ENCODE measurements around the gene GCN1.

The GCN1 gene

GRCh38 chr12:120139958-120140357, 54.6 kb downstream of the GCN1 start:
- DNase-seq (ENCODE audit: low spot score): no peak

- no peak for DNase-seq (ENCODE audit: low spot score)
Measured at GRCh38 chr12:120138366-120138765, 56.1 kb downstream of the GCN1 start.

- no peak for DNase-seq (ENCODE audit: low spot score)
Measured at GRCh38 chr12:120137833-120138232, 56.7 kb downstream of the GCN1 start.

GRCh38 chr12:120136093-120136770, 58.3 kb downstream of the GCN1 start:
- DNase-seq (ENCODE audit: low spot score): no peak

GRCh38 chr12:120134307-120134980, 60.1 kb downstream of the GCN1 start:
- no peak for DNase-seq (ENCODE audit: low spot score)

GRCh38 chr12:120132863-120133385, 61.6 kb downstream of the GCN1 start:
- peak; percentile 75 for DNase-seq (ENCODE audit: low spot score)

GRCh38 chr12:120132054-120132836, 62.3 kb downstream of the GCN1 start:
- DNase-seq (ENCODE audit: low spot score): no peak

- no peak for DNase-seq (ENCODE audit: low spot score)
Measured at GRCh38 chr12:120131116-120131515, 63.4 kb downstream of the GCN1 start.

- DNase-seq (ENCODE audit: low spot score): no peak
Measured at GRCh38 chr12:120130011-120130410, 64.5 kb downstream of the GCN1 start.

- no peak for DNase-seq (ENCODE audit: low spot score)
Measured at GRCh38 chr12:120126635-120127005, 67.9 kb downstream of the GCN1 start.

- no peak for DNase-seq (ENCODE audit: low spot score)
Measured at GRCh38 chr12:120125792-120126634, 68.5 kb downstream of the GCN1 start.

- DNase-seq (ENCODE audit: low spot score): no peak
Measured at GRCh38 chr12:120125029-120125428, 69.5 kb downstream of the GCN1 start.

GRCh38 chr12:120121766-120122293, 72.7 kb downstream of the GCN1 start:
- DNase-seq (ENCODE audit: low spot score): peak; percentile 54

- no peak for DNase-seq (ENCODE audit: low spot score)
Measured at GRCh38 chr12:120121343-120121742, 73.2 kb downstream of the GCN1 start.

GRCh38 chr12:120119271-120119973, 75.1 kb downstream of the GCN1 start:
- DNase-seq (ENCODE audit: low spot score): no peak

GRCh38 chr12:120118321-120119061, 76.0 kb downstream of the GCN1 start:
- DNase-seq (ENCODE audit: low spot score): no peak

- no peak for DNase-seq (ENCODE audit: low spot score)
Measured at GRCh38 chr12:120117961-120118320, 76.6 kb downstream of the GCN1 start.

GRCh38 chr12:120116792-120117651, 77.5 kb downstream of the GCN1 start:
- peak; percentile 99 for DNase-seq (ENCODE audit: low spot score)

GRCh38 chr12:120116441-120116791, 78.1 kb downstream of the GCN1 start, which contains the start of gene RAB35:
RAB35 (minus strand) TSS chr12:120116753; CDS start chr12:120116650, 103 bp downstream.
- DNase-seq (ENCODE audit: low spot score): no peak
